HEK293 (cell line): ENCODE data around the gene STRADA.

Experiments used
- KLF10 ChIP-seq: fragments of 450-650 bp; IDR thresholded peaks from 2 replicates; pipeline ENCODE4 v1.5.1; 2018; ENCODE audit warnings: missing biosample characterization, mild to moderate bottlenecking, missing genetic modification characterization
- MYNN ChIP-seq: fragments of 450-650 bp; formaldehyde crosslinking; IDR thresholded peaks from 2 replicates; pipeline ENCODE4 v1.5.1; 2016; ENCODE audit warnings: missing biosample characterization, missing genetic modification characterization, borderline replicate concordance
- ZNF488 ChIP-seq: fragments of 450-650 bp; formaldehyde crosslinking; IDR thresholded peaks from 2 replicates; pipeline ENCODE4 v1.5.1; 2016; ENCODE audit warnings: missing biosample characterization, missing genetic modification characterization
- ZNF510 ChIP-seq: fragments of 450-650 bp; formaldehyde crosslinking; IDR thresholded peaks from 2 replicates; pipeline ENCODE4 v1.5.1; 2018; ENCODE audit warnings: mild to moderate bottlenecking, missing genetic modification characterization, missing biosample characterization; ENCODE audit not compliant: insufficient replicate concordance
- ZSCAN5A ChIP-seq: fragments of 450-650 bp; formaldehyde crosslinking; IDR thresholded peaks from 2 replicates; pipeline ENCODE4 v1.5.1; 2016; ENCODE audit warnings: missing biosample characterization, missing genetic modification characterization

GRCh38 chr17:63700528-63701455 lies 40.8 kb downstream of the STRADA start:
- TF ChIP-seq ZSCAN5A (tag by site-specific recombination), result no peak
- TF ChIP-seq MYNN (tag by site-specific recombination), result no peak
- TF ChIP-seq KLF10 (tag by site-specific recombination), result no peak
- TF ChIP-seq ZNF510 (tag by site-specific recombination), result no peak
- TF ChIP-seq ZNF488 (tag by site-specific recombination), result no peak
